Fibroblast of lung (primary cell): Measurements from ENCODE around the gene RAPGEF6. TPM values are rescaled to one million over a fixed set of nuclear protein-coding genes. Genes with fewer than 3 reads are reported as not detected.

Experiments used
- DNase-seq, 2 donors: peaks; one replicate each; pipeline versions ENCODE4 v3.0.0 to v3.0.0-alpha.2; 2010; ENCODE audit warnings: low read depth in 2 of 2
- H2AFZ ChIP-seq: 2 replicates; pipeline ENCODE4 v1.5.1; 2012; ENCODE audit warnings: low read length, control low read depth, inconsistent platforms
- H3K27ac ChIP-seq: 2 replicates; pipeline ENCODE4 v1.5.1; 2011; ENCODE audit warnings: low read length, control low read depth; ENCODE audit not compliant: insufficient read depth
- H3K27me3 ChIP-seq: 2 replicates; pipeline ENCODE4 v1.5.1; 2011; ENCODE audit warnings: mild to moderate bottlenecking, low read length; ENCODE audit not compliant: control insufficient read depth, insufficient read depth
- H3K36me3 ChIP-seq: 2 replicates; pipeline ENCODE4 v1.5.1; 2011; ENCODE audit warnings: low read length; ENCODE audit not compliant: control insufficient read depth, insufficient read depth
- H3K4me1 ChIP-seq: 2 replicates; pipeline ENCODE4 v1.5.1; 2011; ENCODE audit warnings: low read length; ENCODE audit not compliant: control insufficient read depth, insufficient read depth; ENCODE audit errors: extremely low read depth
- H3K4me2 ChIP-seq: 2 replicates; pipeline ENCODE4 v1.5.1; 2011; ENCODE audit warnings: low read length, control low read depth; ENCODE audit not compliant: insufficient read depth; ENCODE audit errors: extremely low read depth
- H3K4me3 ChIP-seq, 4 experiments: fragments of 200-600 bp in 1 of 4; sonication (generic) in 1 of 4; replicated peaks in 1 of 4; 2 replicates each; pipeline ENCODE4 v1.5.1; 2011 to 2016; ENCODE audit warnings: low read length in 4 of 4, low read depth in 3 of 4, mild to moderate bottlenecking in 3 of 4, control low read depth in 2 of 4, inconsistent platforms in 1 of 4, mixed read lengths in 1 of 4; ENCODE audit not compliant: insufficient read depth in 1 of 4; ENCODE audit errors: control extremely low read depth in 1 of 4
- H3K79me2 ChIP-seq: 2 replicates; pipeline ENCODE4 v1.5.1; 2012; ENCODE audit warnings: mild to moderate bottlenecking, low read length, inconsistent platforms; ENCODE audit not compliant: control insufficient read depth, insufficient read depth
- H3K9ac ChIP-seq: 2 replicates; pipeline ENCODE4 v1.5.1; 2011; ENCODE audit warnings: mild to moderate bottlenecking, low read length, control low read depth; ENCODE audit not compliant: insufficient read depth
- H3K9me3 ChIP-seq: 2 replicates; pipeline ENCODE4 v1.5.1; 2012; ENCODE audit warnings: low read depth, low read length; ENCODE audit not compliant: control insufficient read depth, insufficient read depth
- H4K20me1 ChIP-seq: 2 replicates; pipeline ENCODE4 v1.5.1; 2011; ENCODE audit warnings: low read length; ENCODE audit not compliant: control insufficient read depth, insufficient read depth; ENCODE audit errors: extremely low read depth
- EZH2 ChIP-seq: IDR thresholded peaks from 2 replicates; pipeline ENCODE4 v1.5.1; 2012; ENCODE audit warnings: low read length, control low read depth, mild to moderate bottlenecking; ENCODE audit errors: missing control alignments
- polyA plus RNA-seq, 2 donors: library from polyadenylated mRNA; depleted of rRNA in 1 of 2; stranded (reverse) in 1 of 2; unstranded in 1 of 2; fragments of >200 nt; gene quantifications; 2 replicates each; pipeline ENCODE4 v1.2.1, GENCODE V29; 2011 to 2012; ENCODE audit warnings: missing spikeins in 1 of 2
- total RNA-seq: library from RNA; depleted of rRNA; stranded (reverse); fragments of >200 nt; gene quantifications from 2 replicates; pipeline ENCODE4 v1.2.1, GENCODE V29; 2014
- TF ChIP-seq, protein P1 (sequence below), 2 donors: IDR thresholded peaks in 1 of 2; conservative IDR thresholded peaks in 1 of 2; 1 replicate in 1 of 2; 2 replicates in 1 of 2; pipeline ENCODE4 v1.5.1; 2011 to 2012; ENCODE audit warnings: low read length in 2 of 2, control low read depth in 1 of 2, inconsistent platforms in 1 of 2, low read depth in 1 of 2, mild to moderate bottlenecking in 1 of 2

Gene RAPGEF6
- total and polyA plus RNA-seq, 2 donors (not counting 1 experiment from before 2014, with no cell fraction given), result 10.2 to 35.7 TPM

GRCh38 chr5:131659841-131660240, 24.8 kb upstream of the RAPGEF6 start:
- Histone ChIP-seq H3K27ac (no peak overlapping the region), H4K20me1 (no peaks in the 10 kb centered on the region), H3K27me3 (no peaks in the 10 kb centered on the region), H2AFZ (no peak overlapping the region), H3K9me3 (no peaks in the 10 kb centered on the region), H3K4me1 (no peaks in the 10 kb centered on the region), H3K4me2 (no peak overlapping the region), H3K4me3 (no peak overlapping the region), H3K36me3 (peaks cover 18% of the 10 kb centered on the region), H3K79me2 (peaks cover 6% of the 10 kb centered on the region), H3K9ac (no peak overlapping the region)
- TF ChIP-seq EZH2, result no peak
- TF ChIP-seq, protein P1, sequence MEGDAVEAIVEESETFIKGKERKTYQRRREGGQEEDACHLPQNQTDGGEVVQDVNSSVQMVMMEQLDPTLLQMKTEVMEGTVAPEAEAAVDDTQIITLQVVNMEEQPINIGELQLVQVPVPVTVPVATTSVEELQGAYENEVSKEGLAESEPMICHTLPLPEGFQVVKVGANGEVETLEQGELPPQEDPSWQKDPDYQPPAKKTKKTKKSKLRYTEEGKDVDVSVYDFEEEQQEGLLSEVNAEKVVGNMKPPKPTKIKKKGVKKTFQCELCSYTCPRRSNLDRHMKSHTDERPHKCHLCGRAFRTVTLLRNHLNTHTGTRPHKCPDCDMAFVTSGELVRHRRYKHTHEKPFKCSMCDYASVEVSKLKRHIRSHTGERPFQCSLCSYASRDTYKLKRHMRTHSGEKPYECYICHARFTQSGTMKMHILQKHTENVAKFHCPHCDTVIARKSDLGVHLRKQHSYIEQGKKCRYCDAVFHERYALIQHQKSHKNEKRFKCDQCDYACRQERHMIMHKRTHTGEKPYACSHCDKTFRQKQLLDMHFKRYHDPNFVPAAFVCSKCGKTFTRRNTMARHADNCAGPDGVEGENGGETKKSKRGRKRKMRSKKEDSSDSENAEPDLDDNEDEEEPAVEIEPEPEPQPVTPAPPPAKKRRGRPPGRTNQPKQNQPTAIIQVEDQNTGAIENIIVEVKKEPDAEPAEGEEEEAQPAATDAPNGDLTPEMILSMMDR (conservative IDR thresholded peaks at IDR 0.05 in 1 of 2, IDR thresholded peaks at IDR 0.05 in 1 of 2; ENCODE audit: low read depth in 1 of 2, low read length in 2 of 2), result no peak
- DNase-seq, result no peak

DNA sequence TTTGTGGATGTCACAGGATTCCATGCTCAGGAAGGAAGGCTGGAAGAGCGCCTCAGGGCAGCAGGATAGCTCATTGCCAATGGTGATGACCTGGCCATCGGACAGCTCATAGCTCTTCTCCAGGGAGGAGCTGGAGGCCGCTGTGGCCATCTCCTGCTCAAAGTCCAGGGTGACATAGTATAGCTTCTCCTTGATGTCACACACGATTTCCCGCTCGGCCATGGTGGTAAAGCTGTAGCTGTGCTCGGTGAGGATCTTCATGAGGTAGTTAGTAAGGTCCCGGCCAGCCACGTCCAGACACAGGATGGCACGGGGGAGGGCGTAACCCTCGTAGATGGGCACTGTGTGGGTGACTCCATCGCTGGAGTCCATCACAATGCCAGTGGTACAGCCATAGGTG, 24.3 kb upstream of the RAPGEF6 start:
- H3K27me3 ChIP-seq, result no peaks in the 10 kb centered on the region
- peaks cover 17% of the 10 kb centered on the region for H3K36me3 ChIP-seq
- no peak overlapping the region for H3K27ac ChIP-seq
- no peak overlapping the region for H3K9ac ChIP-seq
- H2AFZ ChIP-seq, result no peak overlapping the region
- H4K20me1 ChIP-seq, result no peaks in the 10 kb centered on the region
- H3K4me2 ChIP-seq, result no peak overlapping the region
- no peaks in the 10 kb centered on the region for H3K9me3 ChIP-seq
- no peak overlapping the region for H3K4me3 ChIP-seq
- H3K79me2 ChIP-seq, result peaks cover 5% of the 10 kb centered on the region
- DNase-seq, result no peak
- no peaks in the 10 kb centered on the region for H3K4me1 ChIP-seq
- no peak for TF ChIP-seq EZH2
- TF ChIP-seq, protein P1 (conservative IDR thresholded peaks at IDR 0.05 in 1 of 2, IDR thresholded peaks at IDR 0.05 in 1 of 2; ENCODE audit: low read depth in 1 of 2, low read length in 2 of 2), result no peak

DNA sequence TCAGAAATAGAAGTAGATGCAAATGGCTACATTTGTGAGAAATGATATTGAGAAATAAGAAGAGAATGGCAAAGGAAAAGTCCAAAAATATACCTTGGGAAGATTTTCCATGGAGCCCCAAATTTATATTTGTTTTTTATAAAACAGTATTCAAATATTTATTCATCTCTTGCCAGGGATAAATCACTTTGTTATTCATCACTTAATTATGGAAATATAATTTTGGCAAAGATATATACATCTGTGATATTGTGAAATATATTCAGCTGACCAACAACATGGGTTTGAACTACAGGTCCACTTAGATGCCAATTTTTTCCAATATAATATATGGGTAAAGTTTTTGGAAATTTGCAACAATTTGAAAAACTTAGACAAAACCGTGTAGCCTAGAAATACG, 19.7 kb upstream of the RAPGEF6 start:
- no peak overlapping the region for H3K9ac ChIP-seq
- H3K36me3 ChIP-seq, result peaks cover 9% of the 10 kb centered on the region
- no peak overlapping the region for H2AFZ ChIP-seq
- no peak overlapping the region for H3K4me3 ChIP-seq
- TF ChIP-seq EZH2, result no peak
- TF ChIP-seq, protein P1 (conservative IDR thresholded peaks at IDR 0.05 in 1 of 2, IDR thresholded peaks at IDR 0.05 in 1 of 2; ENCODE audit: low read depth in 1 of 2, low read length in 2 of 2), result no peak
- H3K27me3 ChIP-seq, result no peaks in the 10 kb centered on the region
- H3K4me2 ChIP-seq, result no peak overlapping the region
- no peaks in the 10 kb centered on the region for H3K9me3 ChIP-seq
- peaks cover 4% of the 10 kb centered on the region for H3K79me2 ChIP-seq
- peak in 1 of 2 donors; percentile 17 for DNase-seq
- H3K27ac ChIP-seq, result no peak overlapping the region
- H3K4me1 ChIP-seq, result no peaks in the 10 kb centered on the region
- no peaks in the 10 kb centered on the region for H4K20me1 ChIP-seq
